ENCODE measurements around the gene OR5A2.
"Not testable (repeated sequence)": the region's sequence is repeated elsewhere in the genome, so short reads cannot be mapped to it uniquely, and the experiment has no call there.

The OR5A2 gene

DNA sequence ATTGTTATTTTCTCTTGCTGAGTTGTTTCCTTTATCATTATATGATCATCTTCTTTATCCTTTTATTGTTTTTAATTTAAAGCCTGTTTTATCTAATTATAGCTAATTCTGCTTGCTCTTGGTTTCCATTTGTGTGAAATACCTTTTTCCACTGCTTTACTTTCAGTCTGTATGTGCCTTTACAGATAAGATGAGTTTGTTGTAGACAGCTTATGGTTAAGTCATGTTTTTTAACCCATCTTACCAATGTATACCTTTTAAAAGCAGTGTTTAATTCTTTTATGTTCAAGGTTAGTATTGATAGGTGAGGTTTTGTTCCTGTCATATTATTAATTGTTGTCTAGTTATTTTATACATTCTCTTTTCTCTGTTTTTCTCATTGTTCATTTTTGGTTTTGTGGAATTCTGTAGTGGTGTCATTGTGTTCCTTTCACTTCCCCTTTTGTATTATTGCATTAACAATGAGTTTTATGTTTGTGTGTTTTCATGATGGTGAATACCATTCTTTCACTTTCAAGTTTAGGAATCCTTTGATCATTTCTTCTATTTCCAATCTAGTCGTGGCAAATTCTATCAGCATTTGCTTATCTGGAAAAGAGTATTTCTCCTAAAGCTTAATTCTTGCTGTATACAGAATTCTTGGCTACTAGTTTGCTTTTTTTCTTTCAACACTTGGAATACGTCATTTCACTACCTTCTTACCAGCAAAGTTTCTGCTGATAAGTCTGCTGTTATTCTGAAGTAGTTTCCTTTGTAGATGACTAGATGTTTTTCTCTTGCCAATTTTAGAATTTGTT, 45.8 kb downstream of the OR5A2 start:
- DNase-seq: no peak

DNA sequence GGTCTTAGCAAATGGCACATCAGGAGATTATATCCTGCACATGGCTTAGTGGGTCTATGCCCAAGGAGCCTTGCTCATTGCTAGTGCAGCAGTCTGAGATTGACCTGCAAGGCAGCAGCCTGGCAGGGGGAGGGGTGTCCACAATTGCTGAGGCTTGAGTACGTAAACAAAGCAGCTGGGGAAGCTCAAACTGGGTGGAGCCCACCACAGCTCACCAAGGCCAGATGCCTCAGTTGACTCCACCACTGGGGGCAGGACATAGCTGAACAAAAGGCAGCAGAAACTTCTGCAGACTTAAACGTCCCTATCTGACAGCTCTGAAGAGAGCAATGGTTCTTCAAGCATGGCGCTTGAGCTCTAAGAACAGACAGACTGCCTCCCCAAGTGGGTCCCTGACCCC, 53.9 kb downstream of the OR5A2 start:
- DNase-seq: not testable (repeated sequence)

DNA sequence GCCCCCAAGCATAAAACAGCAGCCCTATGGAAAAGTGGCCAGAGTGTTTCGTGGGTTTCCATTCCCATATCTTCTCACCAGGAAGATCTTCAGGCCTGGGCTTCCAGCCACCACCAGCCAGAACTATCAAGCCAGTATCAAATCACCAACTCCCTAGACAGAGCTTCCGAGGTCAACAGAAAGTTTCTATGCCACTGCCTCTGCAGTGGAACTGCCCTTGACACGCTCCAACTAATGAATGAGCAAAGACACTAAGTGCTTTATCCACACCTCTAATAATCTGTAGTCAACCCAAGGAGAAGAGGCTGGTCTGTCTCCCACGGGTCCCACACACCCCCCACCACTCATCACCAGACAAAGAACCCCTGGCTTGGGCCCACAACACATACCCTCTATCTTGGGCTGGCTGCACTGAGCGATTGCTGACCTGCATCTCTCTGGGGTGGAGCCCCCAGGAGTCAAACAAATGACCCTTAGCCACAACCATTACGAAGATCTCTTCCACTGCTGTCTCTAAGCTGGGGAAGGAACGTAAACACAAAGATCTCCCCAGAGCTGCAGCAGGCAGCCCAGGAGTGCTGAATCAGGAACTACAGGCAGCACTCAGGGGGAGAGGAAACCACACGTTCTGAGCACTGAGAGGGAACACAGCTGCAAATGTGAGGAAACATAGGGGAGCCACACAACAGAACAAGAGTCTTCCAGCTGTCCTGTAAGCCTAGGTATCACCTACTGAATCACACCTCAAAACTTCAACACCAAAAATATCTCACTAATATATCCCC, 57.8 kb downstream of the OR5A2 start:
- no peak for DNase-seq

All from activated effector memory CD4-positive, alpha-beta T cell treated with anti-CD3 and anti-CD28 coated beads, Interleukin-2, amount 50 U/mL, for 16 hours (primary cell).